Breast epithelium (tissue), 4 donors: ENCODE results near the gene WNT3. TPM values are rescaled to one million over a fixed set of nuclear protein-coding genes. Genes with fewer than 3 reads are reported as not detected.
"Not testable (repeated sequence)": the region's sequence is repeated elsewhere in the genome, so short reads cannot be mapped to it uniquely, and the experiment has no call there.

Experiments used
- DNase-seq, 2 donors: peaks; one replicate each; pipeline ENCODE4 v3.0.0-alpha.2; 2019; ENCODE audit warnings: low spot score in 2 of 2
- H3K27ac ChIP-seq, 2 donors: fragments of 200-600 bp; sonication (generic) in 1 of 2; one replicate each; pipeline ENCODE4 v1.5.1; 2016 to 2019; ENCODE audit warnings: mild to moderate bottlenecking in 1 of 2
- H3K27me3 ChIP-seq, 2 donors: fragments of 200-600 bp; sonication (generic) in 1 of 2; one replicate each; pipeline versions ENCODE4 v1.5.1 to v1.6.0; 2017 to 2019; ENCODE audit warnings: control low read depth in 1 of 2, mild to moderate bottlenecking in 1 of 2
- H3K36me3 ChIP-seq: fragments of 200-600 bp; one replicate; pipeline ENCODE4 v1.5.1; 2019
- H3K4me1 ChIP-seq, 2 donors: fragments of 200-600 bp; sonication (generic); one replicate each; pipeline ENCODE4 v1.5.1; 2016 to 2019; ENCODE audit warnings: control low read depth in 1 of 2
- H3K4me3 ChIP-seq, 3 donors: fragments of 200-600 bp; sonication (generic); 1 replicate in 2 of 3; 2 replicates in 1 of 3; pipeline ENCODE4 v1.5.1; 2016 to 2019; ENCODE audit warnings: mild to moderate bottlenecking in 3 of 3, moderate library complexity in 2 of 3
- H3K9me3 ChIP-seq, 2 donors: fragments of 200-600 bp; sonication (generic) in 1 of 2; one replicate each; pipeline ENCODE4 v1.5.1; 2016 to 2019; ENCODE audit warnings: control low read depth in 1 of 2
- POLR2A ChIP-seq: fragments of 450-650 bp; IDR thresholded peaks from one replicate; pipeline ENCODE4 v1.6.1; 2016; ENCODE audit warnings: antibody characterized with exemption, mild to moderate bottlenecking, moderate library complexity
- POLR2AphosphoS5 ChIP-seq, 3 donors: sonication (generic); formaldehyde crosslinking; IDR thresholded peaks; one replicate each; pipeline ENCODE4 v1.6.1; 2017; ENCODE audit warnings: antibody characterized with exemption in 3 of 3
- intact Hi-C: fragments of 100-400 bp; cut with DNase I; formaldehyde crosslinking; loops from one replicate; pipeline ENCODE4 v1.15.1; 2023; ENCODE audit warnings: low total_unique reads
- total RNA-seq, 3 donors: library from RNA; depleted of rRNA; stranded (reverse); fragments of >200 nt; gene quantifications; one replicate each; pipeline ENCODE4 v1.1.0, GENCODE V29; 2016
- TF ChIP-seq, protein P1 (sequence below), 3 donors: fragments of 450-650 bp; IDR thresholded peaks; one replicate each; pipeline ENCODE4 v1.5.1; 2016 to 2017; ENCODE audit warnings: antibody characterized with exemption in 3 of 3, mild to moderate bottlenecking in 3 of 3, moderate library complexity in 3 of 3

WNT3 gene
- total RNA-seq, 3 donors from 2014 or later: 0.48 to 2.9 (median 1.6) TPM

DNA sequence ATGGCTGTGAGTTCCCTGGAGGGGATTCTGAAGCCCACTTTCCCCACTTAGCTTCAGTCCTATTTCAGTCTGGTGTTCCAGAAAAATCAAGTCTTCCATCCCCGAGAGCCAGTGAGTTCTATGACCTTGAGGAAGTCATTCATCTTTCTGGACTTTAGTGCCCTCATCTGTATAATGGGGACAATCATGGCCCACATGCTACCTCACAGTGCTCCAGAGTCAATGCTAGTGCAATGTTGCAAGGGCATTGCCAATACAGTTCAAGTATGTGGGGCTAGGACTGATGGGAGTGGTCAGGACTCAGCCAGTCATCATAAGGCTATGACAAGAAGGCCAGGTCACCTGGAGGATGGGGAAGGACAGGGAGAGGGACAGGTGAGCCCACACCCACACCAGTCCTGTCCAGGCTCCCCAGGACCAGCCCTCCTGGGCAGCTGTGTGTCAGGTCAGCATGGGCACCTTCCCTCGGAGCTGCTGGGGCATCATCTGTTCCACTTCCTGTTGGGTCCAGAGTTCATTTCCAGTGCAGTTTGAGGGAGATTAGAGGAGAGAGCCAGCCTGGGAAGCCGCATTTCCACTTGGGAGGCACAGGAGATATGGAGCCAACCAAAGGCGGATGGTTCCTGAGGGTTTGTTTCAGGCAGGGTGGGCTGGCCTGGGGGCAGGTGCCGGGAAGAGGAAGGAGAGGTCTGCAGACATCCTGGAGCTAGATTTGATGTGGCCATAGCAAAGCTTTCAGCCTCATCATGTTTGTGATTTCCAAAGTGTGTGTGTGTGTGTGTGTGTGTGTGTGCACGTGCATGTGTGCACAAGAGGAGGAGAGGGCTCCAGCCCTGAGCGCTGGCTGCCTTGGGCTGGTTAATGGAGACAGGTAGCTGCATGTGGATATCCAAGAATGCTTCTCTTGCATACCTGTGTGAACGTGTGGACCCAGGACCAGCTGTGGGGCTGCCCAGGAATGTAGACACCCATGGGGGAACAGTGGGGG is 29.0 kb upstream of the WNT3 start:
- TF ChIP-seq, protein P1, sequence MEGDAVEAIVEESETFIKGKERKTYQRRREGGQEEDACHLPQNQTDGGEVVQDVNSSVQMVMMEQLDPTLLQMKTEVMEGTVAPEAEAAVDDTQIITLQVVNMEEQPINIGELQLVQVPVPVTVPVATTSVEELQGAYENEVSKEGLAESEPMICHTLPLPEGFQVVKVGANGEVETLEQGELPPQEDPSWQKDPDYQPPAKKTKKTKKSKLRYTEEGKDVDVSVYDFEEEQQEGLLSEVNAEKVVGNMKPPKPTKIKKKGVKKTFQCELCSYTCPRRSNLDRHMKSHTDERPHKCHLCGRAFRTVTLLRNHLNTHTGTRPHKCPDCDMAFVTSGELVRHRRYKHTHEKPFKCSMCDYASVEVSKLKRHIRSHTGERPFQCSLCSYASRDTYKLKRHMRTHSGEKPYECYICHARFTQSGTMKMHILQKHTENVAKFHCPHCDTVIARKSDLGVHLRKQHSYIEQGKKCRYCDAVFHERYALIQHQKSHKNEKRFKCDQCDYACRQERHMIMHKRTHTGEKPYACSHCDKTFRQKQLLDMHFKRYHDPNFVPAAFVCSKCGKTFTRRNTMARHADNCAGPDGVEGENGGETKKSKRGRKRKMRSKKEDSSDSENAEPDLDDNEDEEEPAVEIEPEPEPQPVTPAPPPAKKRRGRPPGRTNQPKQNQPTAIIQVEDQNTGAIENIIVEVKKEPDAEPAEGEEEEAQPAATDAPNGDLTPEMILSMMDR (IDR thresholded peaks at IDR 0.05): no peak
- TF ChIP-seq POLR2AphosphoS5 (IDR thresholded peaks at IDR 0.05): no peak
- Histone ChIP-seq H3K9me3 (peaks cover 0 to 13% of the 10 kb centered on the region in 2 donors), H3K27ac (no peak overlapping the region), H3K27me3 (peaks cover 9 to 22% of the 10 kb centered on the region in 2 donors), H3K4me1 (no peaks in the 10 kb centered on the region), H3K36me3 (no peaks in the 10 kb centered on the region), H3K4me3 (no peak overlapping the region)
- DNase-seq: no peak
- intact Hi-C loops: no loop called here

DNA sequence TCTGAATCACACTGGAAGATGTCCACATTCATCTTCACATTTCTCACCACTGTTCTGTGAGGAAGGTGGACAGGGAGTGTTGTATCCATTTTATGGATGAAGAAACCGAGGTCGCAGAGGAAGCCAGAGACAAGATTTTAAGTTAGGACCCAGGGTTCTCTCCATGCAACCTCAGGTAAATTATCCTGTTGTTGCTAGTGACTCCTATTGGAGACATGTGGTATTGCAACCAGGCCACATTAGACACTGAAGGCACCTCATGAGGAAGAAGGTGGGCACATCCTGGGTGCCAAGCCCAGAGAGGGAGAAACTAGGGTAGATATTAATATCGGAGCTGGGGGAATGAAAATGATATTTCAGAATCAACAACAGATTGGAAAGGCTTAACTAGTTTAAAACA is 24.3 kb upstream of the WNT3 start:
- H3K27me3 ChIP-seq: peaks cover 0 to 18% of the 10 kb centered on the region in 2 donors
- H3K4me3 ChIP-seq: no peak overlapping the region
- H3K9me3 ChIP-seq: peaks cover 0 to 13% of the 10 kb centered on the region in 2 donors
- H3K4me1 ChIP-seq: no peaks in the 10 kb centered on the region
- intact Hi-C loops: no loop called here
- no peaks in the 10 kb centered on the region for H3K36me3 ChIP-seq
- no peak for DNase-seq
- H3K27ac ChIP-seq: no peak overlapping the region
- TF ChIP-seq POLR2AphosphoS5 (IDR thresholded peaks at IDR 0.05): no peak
- TF ChIP-seq POLR2A: no peak
- TF ChIP-seq, protein P1 (IDR thresholded peaks at IDR 0.05): peak in 1 of 3 donors; percentile 19

DNA sequence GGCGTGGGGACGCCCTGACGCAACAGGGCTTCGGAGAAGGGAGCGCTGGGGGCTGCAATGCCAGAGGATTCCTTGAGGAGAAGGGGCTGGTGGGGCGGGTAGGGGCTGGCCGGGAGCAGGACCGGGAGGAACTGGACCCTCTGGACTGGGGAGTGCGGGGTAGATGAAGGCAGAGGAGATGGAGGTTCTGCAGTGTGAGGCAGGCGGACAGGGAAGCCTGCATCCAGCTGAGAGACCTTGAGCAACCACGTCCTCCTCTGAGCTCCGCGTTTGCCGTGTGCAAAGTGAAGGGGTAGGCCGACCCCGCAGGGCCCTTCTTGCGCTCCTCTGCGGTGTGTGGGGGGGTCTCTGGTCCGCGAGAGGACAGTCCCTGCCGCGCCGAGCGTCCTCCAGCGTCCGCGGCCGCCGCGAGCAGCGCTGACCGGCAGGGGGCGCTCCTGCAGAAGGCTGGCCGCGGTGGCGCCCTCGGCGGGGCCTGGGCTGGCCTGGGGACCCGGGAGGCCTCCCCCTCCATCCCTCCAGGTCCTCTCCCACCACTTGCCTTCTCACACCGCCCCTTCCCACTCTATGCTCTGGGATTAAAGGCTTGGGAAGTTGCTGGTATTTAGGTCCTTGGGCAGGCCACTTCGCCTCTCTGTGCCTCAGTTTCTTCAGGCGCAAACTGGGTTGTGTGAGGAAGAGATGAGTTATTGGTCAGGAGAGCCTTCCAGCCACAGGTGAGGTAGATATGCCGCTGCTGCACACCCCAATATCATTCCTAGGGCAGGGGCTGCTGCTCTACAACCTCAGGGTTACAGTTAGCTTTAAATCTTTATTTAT is 23.3 kb upstream of the WNT3 start:
- Histone ChIP-seq H3K4me1 (no peaks in the 10 kb centered on the region), H3K4me3 (peak overlapping the region in 1 of 3 donors; percentile 42), H3K27me3 (peaks cover 0 to 18% of the 10 kb centered on the region in 2 donors), H3K9me3 (peaks cover 0 to 13% of the 10 kb centered on the region in 2 donors), H3K27ac (no peak overlapping the region), H3K36me3 (no peaks in the 10 kb centered on the region)
- DNase-seq: no peak
- TF ChIP-seq POLR2A: no peak
- TF ChIP-seq, protein P1 (IDR thresholded peaks at IDR 0.05): peak in 1 of 3 donors; percentile 49
- intact Hi-C loops: no loop called here

DNA sequence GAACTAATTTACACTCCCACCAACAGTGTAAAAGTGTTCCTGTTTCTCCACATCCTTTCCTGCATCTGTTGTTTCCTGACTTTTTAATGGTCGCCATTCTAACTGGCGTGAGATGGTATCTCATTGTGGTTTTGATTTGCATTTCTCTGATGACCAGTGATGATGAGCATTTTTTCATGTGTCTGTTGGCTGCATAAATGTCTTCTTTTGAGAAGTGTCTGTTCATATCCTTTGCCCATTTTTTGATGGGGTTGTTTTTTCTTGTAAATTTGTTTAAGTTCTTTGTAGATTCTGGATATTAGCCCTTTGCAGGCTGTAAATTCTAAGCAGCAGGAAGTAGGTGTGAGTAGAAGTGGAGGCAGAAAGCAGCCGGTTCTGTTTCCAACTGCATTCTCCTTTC is 22.1 kb upstream of the WNT3 start:
- H3K4me1 ChIP-seq, H3K4me3 ChIP-seq, H3K36me3 ChIP-seq, H3K27ac ChIP-seq, DNase-seq, intact Hi-C loops: not testable (repeated sequence)
- peaks cover 0 to 18% of the 10 kb centered on the region in 2 donors for H3K27me3 ChIP-seq
- H3K9me3 ChIP-seq: peaks cover 0 to 13% of the 10 kb centered on the region in 2 donors

DNA sequence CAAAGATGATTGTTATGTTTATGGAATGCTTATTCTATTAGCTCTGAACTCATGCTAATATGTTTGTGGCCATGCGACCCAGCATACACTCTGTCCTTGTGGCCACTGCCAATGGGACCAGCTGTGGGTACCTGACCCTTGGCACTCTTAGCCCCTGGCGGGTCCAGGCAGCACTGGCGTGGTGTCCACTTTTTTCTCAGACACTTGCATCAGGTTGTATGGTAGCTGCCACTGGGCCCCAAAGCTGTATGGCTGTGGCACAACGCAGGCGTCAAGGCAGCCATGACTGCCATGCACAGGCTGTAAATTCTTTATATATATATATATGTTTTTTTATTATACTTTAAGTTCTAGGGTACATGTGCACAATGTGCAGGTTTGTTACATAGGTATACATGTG is 20.7 kb upstream of the WNT3 start:
- Histone ChIP-seq H3K4me3 (no peak overlapping the region), H3K36me3 (no peaks in the 10 kb centered on the region), H3K4me1 (no peaks in the 10 kb centered on the region), H3K9me3 (peaks cover 0 to 13% of the 10 kb centered on the region in 2 donors), H3K27ac (no peak overlapping the region), H3K27me3 (peaks cover 0 to 18% of the 10 kb centered on the region in 2 donors)
- TF ChIP-seq, protein P1 (IDR thresholded peaks at IDR 0.05): no peak
- TF ChIP-seq POLR2A: no peak
- no peak for TF ChIP-seq POLR2AphosphoS5 (IDR thresholded peaks at IDR 0.05)
- intact Hi-C loops: no loop called here
- DNase-seq: no peak
